Loucy (cell line): Measurements from ENCODE around the gene PIH1D2.

Source experiments
- H2AFZ ChIP-seq: fragments of 200-600 bp; sonication (generic); 2 replicates; pipeline ENCODE4 v1.6.0; 2016; ENCODE audit warnings: antibody characterized with exemption, mild to moderate bottlenecking, low read length, moderate library complexity
- H3F3A ChIP-seq: fragments of 200-600 bp; 2 replicates; pipeline ENCODE4 v1.6.0; 2016; ENCODE audit warnings: antibody characterized with exemption, low read depth, mild to moderate bottlenecking
- H3K27me3 ChIP-seq: fragments of 200-600 bp; sonication (generic); 2 replicates; pipeline ENCODE4 v1.6.1; 2014; ENCODE audit warnings: low read length, mild to moderate bottlenecking; ENCODE audit not compliant: insufficient read depth, poor library complexity, severe bottlenecking
- H3K36me3 ChIP-seq: fragments of 200-600 bp; sonication (generic); 2 replicates; pipeline ENCODE4 v1.6.1; 2016; ENCODE audit warnings: low read length; ENCODE audit not compliant: insufficient read depth
- H3K4me1 ChIP-seq: fragments of 200-600 bp; sonication (generic); 2 replicates; pipeline ENCODE4 v1.5.1; 2014; ENCODE audit warnings: low read length, mild to moderate bottlenecking; ENCODE audit not compliant: insufficient read depth, poor library complexity, severe bottlenecking
- H3K4me2 ChIP-seq: fragments of 200-600 bp; sonication (generic); 2 replicates; pipeline ENCODE4 v1.6.0; 2014; ENCODE audit warnings: antibody characterized with exemption, low read length, low read depth, mild to moderate bottlenecking; ENCODE audit not compliant: poor library complexity, severe bottlenecking
- H3K4me3 ChIP-seq: fragments of 200-600 bp; sonication (generic); 2 replicates; pipeline ENCODE4 v1.5.1; 2014; ENCODE audit warnings: low read length, mild to moderate bottlenecking, mixed read lengths; ENCODE audit not compliant: poor library complexity, severe bottlenecking
- H3K79me2 ChIP-seq: fragments of 200-600 bp; sonication (generic); 2 replicates; pipeline ENCODE4 v1.6.1; 2014; ENCODE audit warnings: low read length; ENCODE audit not compliant: insufficient read depth
- H3K9ac ChIP-seq: fragments of 200-600 bp; sonication (generic); 2 replicates; pipeline ENCODE4 v1.6.0; 2014; ENCODE audit warnings: mild to moderate bottlenecking, low read depth, low read length, moderate library complexity; ENCODE audit not compliant: poor library complexity, severe bottlenecking
- H3K9me2 ChIP-seq: fragments of 200-600 bp; sonication (generic); replicated peaks from 2 replicates; pipeline ENCODE4 v1.6.1; 2016; ENCODE audit warnings: low read depth, low read length, mixed read lengths
- H3K9me3 ChIP-seq: fragments of 200-600 bp; sonication (generic); 2 replicates; pipeline ENCODE4 v1.6.1; 2014; ENCODE audit warnings: mild to moderate bottlenecking, antibody characterized with exemption, low read length, low read depth; ENCODE audit not compliant: insufficient read depth
- H4K20me1 ChIP-seq: fragments of 200-600 bp; sonication (generic); 2 replicates; pipeline ENCODE4 v1.6.0; 2014; ENCODE audit warnings: antibody characterized with exemption, low read length, mild to moderate bottlenecking; ENCODE audit not compliant: insufficient read depth, poor library complexity, severe bottlenecking
- CTCF ChIP-seq: fragments of 200-600 bp; sonication (generic); conservative IDR thresholded peaks from 2 replicates; pipeline ENCODE4 v1.5.1; 2014; ENCODE audit warnings: mild to moderate bottlenecking, antibody characterized with exemption, low read length
- EZH2phosphoT487 ChIP-seq: fragments of 200-600 bp; IDR thresholded peaks from 2 replicates; pipeline ENCODE4 v1.6.1; 2018; ENCODE audit warnings: antibody characterized with exemption, mild to moderate bottlenecking, moderate library complexity, borderline replicate concordance

PIH1D2 gene

GRCh38 chr11:112024773-112025678 lies 48.8 kb downstream of the PIH1D2 start, which contains the start of gene DLAT:
DLAT (plus strand) TSS chr11:112025408; CDS start chr11:112025473, 65 bp downstream.
- Histone ChIP-seq H3K4me3 (peak within 1 kb of the TSS; percentile 90), H2AFZ (peak within 1 kb of the TSS; percentile 98), H3K9ac (peak within 1 kb of the TSS; percentile 86), H3K9me2 (no peaks in the 10 kb centered on the region), H3K9me3 (no peaks in the 10 kb centered on the region), H3F3A (no peaks in the 10 kb centered on the region), H3K79me2 (peaks cover 30% of the 10 kb centered on the region), H3K36me3 (peaks cover 17% of the 10 kb centered on the region; the same call in 1 of the 2 replicates), H4K20me1 (no peaks in the 10 kb centered on the region), H3K27me3 (no peaks in the 10 kb centered on the region), H3K4me2 (peak within 1 kb of the TSS; percentile 85), H3K4me1 (peaks cover 22% of the 10 kb centered on the region)
- TF ChIP-seq CTCF = no peak
- no peak for TF ChIP-seq EZH2phosphoT487

- Histone ChIP-seq H3K4me1 (peaks cover 20% of the 10 kb centered on the region), H3K9ac (peak overlapping the region; percentile 86), H3K4me3 (peak overlapping the region; percentile 90), H3K4me2 (peak overlapping the region; percentile 85), H3K9me2 (no peaks in the 10 kb centered on the region), H3K9me3 (no peaks in the 10 kb centered on the region), H3K27me3 (no peaks in the 10 kb centered on the region), H3K36me3 (peaks cover 9% of the 10 kb centered on the region; the same call in 1 of the 2 replicates), H2AFZ (peak overlapping the region; percentile 98), H3F3A (no peaks in the 10 kb centered on the region), H3K79me2 (peaks cover 30% of the 10 kb centered on the region), H4K20me1 (no peaks in the 10 kb centered on the region)
- no peak for TF ChIP-seq CTCF
- TF ChIP-seq EZH2phosphoT487 = no peak
Measured at GRCh38 chr11:112024178-112024772, 49.5 kb downstream of the PIH1D2 start.

- Histone ChIP-seq H4K20me1 (no peaks in the 10 kb centered on the region), H3K9me3 (no peaks in the 10 kb centered on the region), H3K36me3 (no peaks in the 10 kb centered on the region), H3K4me1 (peaks cover 14% of the 10 kb centered on the region), H3K79me2 (peaks cover 30% of the 10 kb centered on the region), H3K4me3 (peak overlapping the region; percentile 20), H3K4me2 (peak overlapping the region; percentile 85), H3K9me2 (no peaks in the 10 kb centered on the region), H3K9ac (no peak overlapping the region), H3F3A (no peaks in the 10 kb centered on the region), H2AFZ (no peak overlapping the region), H3K27me3 (no peaks in the 10 kb centered on the region)
- peak; percentile 48 for TF ChIP-seq CTCF
- TF ChIP-seq EZH2phosphoT487 = no peak
Measured at GRCh38 chr11:112023104-112023503, 50.7 kb downstream of the PIH1D2 start.
